Measurements from ENCODE around the gene TLX1.

TLX1 gene

DNA sequence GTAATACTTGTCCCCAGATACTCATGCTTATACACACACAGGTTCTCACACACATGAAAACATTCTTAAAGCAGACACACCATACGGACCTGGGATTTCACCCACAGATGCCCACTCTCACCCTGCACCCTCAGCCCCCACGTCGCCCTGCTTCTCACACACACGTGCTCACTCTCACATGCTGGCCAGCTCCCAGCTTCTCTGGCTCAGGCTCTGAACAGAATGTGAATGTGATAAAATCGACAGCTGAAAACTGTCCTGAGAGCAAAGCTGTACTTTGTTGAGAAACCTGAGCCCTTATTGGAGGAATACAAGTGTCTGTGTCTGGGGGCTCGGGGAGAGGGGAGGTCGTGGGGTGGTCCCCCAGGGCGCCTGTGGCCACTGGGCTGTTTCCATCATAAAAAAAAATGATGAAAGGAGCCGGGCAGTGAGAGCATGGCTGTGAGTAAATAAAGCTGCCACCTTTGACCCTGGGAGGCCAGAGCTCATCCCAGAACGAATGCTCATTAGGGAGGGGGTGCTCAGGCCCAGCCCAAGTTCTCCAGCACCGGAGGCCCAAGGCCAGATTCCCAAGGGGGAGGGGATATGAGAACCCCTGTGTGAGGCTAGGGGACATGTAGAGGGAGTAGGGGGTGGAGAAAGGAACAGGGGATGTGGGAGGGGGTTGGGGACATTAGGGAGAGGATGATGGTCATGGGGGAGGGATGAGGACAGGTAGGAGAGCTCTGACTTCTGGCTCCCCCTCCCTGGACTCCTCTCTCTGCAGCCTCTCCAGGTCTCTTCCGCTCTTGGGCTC, 18.1 kb upstream of the TLX1 start:
- no peak for DNase-seq (ENCODE audit: low spot score)

DNA sequence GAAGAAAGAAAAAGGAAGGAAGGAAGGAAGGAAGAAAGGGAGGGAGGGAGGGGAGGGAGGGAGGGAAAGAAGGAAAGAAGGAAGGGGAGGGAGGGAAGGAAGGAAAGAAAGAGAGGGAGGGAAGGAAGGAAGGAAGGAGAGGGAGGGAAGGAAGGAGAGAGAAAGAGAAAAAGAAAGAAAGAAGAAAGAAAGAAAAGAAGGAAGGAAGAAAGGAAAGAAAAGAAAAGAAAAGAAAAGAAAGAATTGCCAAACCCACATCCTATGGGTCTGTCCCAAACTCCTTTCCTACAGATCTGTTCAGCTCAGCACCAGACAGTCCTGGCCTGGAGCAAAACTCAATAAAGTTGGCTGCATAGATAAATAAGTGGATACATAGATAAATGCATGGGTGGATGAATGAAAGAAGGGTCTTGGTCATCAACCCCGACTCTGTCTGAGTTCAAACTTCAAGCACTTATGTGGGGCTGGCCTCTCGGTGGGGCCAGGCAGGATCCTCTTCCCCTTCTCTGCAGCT, 17.2 kb upstream of the TLX1 start:
- no peak for DNase-seq (ENCODE audit: low spot score)

DNA sequence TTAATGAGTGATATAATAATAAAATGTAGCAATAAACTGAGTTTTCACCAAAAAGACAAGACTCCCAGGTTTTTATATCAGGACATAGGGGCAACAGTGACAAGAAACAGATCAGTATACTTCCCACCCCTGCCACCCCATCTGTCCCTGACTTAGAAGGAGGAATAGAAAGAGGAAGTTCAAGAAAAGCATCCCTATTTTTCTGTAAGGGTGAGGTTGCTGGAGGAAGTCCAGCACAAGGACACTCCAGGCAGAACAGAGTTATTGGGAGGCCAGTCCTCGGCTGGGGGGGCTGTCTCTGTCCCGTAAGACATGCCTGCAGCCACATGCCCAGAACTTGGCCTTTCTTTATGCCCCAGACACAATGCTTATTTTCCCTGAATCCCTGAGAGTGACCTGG, 16.5 kb upstream of the TLX1 start:
- DNase-seq (ENCODE audit: low spot score) = no peak

DNA sequence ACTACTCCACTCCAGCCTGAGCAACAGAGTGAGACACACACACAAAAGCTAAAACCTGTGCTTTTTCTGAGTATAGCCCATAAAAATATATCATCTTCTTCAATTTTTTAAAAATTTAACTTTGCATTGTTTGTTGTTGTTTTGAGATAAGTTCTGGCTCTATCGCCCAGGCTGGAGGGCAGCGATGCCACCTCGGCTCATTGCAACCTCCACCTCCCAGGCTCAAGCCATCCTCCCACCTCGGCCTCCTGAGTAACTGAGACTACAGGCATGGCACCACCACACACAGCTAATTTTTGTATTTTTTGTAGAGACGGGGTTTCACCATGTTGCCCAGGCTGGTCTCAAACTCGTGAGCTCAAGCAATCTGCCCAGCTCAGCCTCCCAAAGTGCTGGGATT, 14.3 kb upstream of the TLX1 start:
- no peak for DNase-seq (ENCODE audit: low spot score)

DNA sequence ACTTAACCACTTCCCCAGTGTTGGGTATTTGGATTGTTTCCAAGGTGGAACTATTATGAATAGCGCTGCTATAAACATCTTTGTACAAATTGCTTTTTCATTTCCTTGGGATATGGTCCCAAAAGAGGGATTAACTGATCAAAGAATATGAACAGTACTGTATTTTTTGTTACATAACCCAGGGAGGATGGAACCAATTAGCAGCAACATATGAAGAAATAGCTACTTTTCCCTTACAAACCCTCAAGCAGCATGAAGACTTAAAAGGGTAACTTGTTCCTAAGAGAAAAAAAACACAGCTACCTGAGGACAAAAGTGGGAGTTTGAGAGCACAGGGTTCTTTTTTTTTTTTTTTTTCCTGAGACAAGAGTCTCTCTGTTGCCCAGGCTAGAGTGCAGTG, 13.1 kb upstream of the TLX1 start:
- no peak for DNase-seq (ENCODE audit: low spot score)

DNA sequence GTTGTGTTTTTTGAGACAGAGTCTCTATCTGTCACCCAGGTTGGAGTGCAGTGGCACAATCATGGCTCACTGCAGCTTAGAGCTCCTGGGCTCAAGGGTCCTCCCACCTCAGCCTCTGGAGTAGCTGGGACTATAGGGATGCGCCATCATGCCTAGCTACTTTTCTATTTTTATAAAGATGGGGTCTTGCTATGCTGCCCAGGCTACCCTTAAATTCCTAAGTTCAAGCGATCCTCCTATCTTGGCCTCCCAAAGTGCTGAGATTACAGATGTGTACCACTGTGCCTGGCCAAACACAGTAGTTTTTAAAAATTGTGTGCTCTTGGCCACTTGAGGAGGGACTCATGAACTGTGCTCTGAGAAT, 10.6 kb upstream of the TLX1 start:
- DNase-seq (ENCODE audit: low spot score) = no peak

DNA sequence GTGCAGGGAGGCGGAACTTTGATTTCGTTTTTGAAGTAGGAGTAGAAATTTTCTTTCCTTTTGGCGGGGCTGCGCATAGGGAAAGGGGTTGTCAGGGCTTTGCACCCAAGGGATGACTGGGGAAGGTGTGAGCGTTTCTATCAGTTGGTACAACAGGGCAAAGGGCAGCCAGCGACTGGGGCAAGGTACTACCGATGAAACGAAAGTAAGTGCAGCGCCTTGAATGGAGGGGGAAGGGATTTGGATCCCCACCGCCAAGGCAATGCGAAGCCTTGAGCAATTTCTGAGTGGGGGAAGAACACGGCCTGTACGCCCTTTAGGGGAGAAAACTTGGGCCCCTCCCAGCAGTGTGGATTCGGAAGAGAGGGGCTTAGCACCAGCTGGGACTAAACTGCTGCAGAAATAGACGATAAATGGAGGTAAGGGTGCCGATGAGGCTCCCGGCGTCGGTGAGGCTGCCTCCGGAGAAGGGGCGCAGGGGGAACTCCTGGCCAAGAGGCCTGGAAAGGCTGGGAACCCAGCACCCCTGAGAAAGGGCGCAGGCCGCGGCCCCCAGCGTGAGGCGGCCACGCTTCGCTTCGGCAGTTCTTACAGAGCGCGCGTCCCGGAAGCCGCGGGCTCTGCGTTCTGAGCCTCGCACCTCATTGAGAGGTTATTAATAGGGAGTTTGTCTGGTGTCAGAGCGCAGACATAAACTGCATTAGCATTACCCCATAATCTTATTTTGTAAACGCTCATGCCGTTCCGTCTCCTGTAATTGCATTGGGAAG, 10.0 kb upstream of the TLX1 start:
- no peak for DNase-seq (ENCODE audit: low spot score)

DNA sequence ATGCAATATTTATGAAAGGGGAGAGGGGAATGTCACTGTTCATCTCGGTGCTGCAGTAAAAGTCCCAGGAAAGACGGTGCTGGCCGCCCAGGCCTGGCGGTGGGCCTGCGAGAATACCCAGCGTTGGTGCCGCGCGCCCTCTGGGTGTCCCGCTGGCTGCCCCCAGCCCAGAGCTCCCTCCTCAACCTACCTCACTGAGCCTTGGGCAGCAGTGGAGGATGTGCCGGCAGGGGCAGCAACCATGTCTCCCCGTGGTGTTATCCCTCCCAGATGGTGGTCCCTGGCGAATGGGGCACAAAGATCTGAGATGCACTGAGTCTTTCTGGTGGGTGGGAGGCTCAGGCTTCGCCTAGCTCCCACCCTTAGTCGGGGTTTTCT, 9.5 kb upstream of the TLX1 start:
- DNase-seq (ENCODE audit: low spot score) = no peak

DNA sequence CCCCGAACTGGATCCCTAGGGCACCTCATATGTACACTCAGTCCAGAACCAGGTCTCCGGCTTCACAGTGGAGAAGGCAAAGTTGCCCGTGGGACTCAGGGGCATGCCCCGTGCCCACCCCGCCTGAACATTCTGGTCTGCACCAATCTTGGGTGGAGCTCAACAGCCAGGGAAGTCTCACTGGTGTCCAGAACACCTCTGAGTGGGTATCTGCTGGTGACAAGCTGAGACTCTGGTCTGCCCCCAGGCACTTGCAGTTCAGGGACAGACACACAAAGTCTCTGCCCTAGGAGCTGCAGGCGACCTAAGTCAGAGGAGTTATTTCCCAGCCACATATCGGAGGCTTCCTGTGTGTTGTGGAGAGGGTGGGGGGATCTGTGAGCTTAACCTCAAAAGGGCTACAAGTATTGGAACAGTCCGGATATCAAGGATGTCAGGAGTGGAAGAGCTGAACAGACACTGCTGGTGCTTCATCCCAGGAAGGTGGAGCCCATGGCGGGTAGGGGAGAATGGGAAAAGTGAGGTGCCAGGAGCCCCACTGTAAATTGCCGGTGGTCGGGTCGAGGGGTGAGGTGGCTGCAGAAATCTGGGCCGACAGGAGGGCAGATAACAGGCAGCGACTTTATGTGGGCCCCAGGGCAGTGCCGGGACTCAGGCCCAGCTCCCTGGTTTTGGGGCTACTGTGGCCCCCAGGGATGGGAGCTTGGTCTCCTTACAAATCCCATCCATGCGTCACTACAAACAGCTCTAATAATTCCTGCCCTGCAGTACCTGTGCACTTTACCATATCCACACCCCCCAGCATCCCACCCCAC, 8.6 kb upstream of the TLX1 start:
- DNase-seq (ENCODE audit: low spot score) = no peak

DNA sequence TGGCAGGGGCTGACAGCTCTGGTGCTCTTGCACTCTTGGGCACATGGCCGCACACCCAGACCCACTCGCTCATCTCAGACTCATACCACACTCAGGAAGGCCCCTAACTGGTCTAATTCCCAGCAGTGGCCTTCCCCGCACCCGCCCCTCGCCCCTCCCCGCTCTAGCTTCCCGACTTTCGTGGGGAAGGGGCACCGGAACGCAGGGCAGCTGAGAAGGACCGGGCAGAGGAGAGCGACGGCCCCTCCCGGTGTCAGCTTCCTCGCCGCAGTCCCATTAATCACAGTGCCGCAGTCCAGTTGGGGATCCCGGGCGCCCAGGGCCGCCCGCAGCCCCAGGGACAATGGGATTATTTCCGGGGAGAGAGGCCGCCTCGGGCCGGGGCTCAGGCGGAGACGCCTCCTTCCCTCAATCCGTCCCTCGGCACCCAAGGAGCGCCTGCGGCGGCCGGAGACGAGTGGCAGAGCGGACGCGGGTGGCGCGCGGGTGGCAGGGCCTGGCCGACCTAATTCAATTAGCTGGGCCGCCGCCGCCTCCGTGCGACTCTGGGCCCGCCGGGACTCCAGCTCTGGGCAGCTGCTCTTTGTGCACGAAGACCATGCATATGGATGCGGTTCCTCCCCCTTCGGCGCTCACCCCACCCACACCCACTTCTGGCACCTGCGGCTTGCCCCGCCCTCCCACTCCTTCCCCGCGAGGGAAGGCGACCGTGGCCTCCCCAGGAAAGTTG, 7.8 kb upstream of the TLX1 start:
- no peak for DNase-seq (ENCODE audit: low spot score)

DNA sequence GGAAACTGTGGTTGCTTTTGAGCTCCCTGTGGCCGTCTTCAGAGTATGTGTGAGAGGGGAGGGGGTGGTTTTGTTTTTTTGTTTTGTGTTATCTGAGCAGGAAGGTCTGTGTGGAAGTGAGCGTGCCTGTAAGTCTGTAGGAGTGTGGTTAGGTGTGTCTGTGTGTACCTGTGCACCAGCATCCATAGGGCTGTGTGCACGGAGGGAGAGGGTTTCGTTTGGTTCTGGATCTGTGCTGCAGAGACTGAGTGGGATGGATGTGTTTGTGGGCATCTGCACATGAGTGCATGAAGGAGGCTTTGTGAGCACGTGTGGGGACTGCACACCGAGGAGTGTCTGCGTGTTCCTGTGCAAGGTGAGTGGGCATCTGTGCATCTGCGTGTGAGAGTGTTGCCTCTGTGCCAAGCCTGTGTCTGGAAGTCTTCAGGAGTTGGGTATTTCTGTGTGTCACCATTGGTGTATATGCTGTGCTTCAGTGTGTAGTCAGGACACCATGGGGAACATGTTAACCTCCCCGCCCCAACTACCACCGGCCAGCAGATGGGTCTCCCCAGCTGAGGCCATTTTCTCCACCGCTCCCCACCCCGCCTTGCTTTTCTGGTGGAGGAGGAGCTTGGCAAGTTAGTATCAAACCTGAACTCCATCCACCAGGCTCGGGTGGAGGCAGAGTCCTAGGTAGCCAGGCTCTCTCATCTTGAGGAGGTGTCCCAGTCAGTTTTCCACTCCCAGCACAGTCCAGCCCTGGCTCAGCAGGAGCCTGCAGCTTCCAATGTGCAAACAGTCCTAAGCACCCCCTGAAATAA, 7.1 kb upstream of the TLX1 start:
- no peak for DNase-seq (ENCODE audit: low spot score)

DNA sequence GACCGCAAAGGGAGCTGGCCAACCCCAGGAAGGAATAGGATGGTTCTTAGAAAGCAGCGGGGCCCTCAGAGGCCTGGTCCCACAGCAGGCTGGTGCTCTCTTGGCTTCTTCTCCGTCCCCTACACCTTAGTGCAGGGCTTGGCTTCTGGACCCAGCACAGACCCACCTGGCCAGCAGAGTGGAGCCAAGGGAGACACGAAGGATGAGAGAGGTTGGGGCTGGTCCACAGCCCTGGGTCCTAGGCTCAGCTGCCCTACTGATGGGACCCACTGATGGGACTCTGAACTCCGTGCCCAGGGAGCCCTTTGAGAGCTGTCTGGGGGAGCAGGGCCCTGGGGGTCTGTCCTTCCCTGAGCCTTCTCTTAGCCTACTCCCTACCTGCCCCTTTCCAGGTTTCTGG, 6.2 kb upstream of the TLX1 start:
- DNase-seq (ENCODE audit: low spot score) = no peak

DNA sequence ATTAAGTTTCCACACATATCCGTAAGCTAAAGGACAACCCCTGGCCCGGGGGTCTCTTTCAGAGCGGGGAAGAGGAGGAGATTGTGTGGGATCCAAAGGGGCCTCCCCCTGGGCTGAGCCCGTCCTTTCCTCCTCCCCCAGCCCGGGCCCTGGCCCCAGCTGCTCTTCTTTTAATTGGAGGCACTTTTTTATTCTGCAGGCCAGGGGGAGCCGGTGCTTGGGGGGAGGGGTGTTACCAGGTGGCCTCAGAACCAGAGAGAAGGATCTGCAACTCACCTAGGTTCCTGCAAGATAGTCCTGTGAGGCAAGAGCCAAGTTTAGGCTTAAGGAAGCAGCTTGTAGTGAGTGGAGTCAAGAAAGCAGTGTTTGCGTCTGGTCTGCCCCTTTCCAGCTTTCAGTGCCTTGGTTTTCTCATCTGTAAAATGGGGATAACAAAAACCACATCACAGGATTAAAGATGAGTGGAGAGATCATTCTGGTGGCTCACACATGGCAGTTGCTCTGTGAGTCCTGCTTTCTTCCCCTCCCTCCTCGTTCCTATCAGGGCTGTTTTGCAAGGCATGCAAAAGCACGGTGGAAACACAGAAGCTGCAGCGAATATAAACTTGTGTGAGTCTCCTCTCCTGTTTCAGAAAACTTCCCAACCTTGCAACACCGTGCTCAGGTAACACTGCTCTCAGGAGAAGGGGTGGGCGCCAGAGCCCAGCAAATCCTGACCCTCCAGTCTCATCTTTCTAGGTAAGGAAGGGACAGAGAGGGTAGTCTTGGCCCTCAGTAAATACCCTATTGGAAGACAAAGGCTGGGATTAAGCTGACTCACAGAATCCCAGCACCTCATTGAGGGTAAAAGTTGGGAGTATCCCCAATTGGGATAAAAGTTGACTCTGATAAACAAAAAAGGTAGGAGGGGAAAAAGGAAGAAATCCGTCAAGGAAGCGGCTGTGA, 4.1 kb upstream of the TLX1 start:
- no peak for DNase-seq (ENCODE audit: low spot score)

DNA sequence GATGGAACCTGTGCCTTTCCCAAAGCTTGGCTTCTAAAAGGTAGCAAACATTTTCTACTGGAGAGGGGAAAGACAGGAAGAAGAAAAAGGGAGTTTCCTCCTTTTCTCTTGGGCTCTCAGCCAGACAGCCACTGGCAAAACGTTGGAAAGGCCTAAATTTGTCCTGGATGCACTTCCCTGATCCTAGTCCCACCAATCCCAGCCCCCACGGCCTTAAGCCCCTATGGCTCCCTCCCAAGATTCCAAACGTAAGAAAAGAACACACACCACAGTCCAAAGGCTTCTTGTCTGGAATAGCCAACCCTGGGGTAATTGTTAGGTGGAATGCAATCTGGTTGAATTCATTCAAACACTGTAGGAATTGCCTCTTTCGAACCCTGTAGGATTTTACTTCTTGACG, 959 bp upstream of the TLX1 start:
- DNase-seq (ENCODE audit: low spot score) = no peak

DNA sequence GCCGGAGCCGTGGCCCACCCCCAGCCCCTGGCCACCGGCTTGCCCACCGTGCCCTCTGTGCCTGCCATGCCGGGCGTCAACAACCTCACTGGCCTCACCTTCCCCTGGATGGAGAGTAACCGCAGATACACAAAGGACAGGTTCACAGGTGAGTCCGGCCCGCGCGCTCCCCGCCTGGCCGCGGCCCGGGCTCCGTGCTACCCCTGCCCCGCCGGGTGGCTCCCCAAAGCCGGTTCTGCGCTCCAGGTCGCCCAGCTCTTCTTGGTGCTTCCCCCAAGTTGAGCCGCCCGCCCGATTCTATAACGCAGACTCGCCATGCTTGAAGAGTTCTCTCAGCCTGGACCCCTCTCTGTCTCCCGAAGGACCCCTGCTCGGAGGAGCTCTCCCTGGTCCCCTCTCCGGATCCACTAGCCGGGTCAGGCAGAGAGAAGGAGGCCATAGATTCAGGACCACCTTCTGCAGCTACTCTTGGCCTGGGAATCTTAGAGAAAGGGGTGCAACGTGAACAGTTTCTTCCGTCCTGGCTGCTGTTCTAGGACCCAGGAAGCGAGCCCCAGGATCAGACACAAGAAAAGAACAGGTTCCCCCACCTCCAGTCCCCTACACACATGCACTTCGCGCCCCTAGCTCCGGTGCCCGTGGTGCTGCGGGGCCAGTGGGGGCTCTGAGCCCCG, 999 bp downstream of the TLX1 start:
- no peak for DNase-seq (ENCODE audit: low spot score)

DNA sequence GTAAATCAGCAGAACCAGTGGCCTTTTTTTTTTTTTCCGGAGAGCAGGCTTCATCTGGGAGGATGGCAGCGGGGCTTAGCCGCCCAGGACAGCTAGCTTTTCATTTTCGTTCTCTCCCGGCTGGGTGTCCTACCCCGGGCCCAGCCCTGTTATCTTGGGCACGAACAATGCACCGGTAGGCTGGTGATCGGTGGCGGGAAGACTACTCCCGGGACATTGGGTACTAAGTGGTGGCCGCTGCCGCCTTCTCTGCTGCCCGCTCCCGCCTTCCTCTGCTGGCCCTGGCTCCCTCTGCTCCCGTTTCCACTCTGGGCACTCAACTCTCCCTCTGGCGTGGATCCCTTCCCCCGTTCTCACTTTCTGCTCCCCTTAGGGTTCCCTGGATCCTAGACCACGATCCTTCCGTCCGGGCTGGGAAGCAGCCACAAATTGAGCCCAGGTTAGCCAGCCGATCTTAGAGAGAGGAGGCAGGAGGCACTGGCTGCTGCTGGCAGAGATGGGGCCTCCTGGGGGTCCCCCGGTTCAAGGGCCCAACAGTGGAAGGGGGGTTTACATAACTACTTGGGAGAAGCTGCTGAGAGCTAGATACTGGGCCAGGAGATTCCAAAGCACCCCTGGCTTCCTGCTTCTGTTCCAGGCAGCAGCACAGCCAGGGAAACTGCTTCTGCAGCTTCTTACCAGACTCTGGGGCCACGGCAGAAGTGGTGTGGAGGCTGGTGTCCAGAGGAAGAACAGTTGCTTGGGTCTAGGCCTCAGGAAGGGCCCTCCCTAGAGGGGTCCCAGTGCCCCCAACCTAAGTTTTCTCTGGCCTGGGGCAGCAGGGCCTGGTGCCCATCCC, 1.8 kb downstream of the TLX1 start:
- no peak for DNase-seq (ENCODE audit: low spot score)

DNA sequence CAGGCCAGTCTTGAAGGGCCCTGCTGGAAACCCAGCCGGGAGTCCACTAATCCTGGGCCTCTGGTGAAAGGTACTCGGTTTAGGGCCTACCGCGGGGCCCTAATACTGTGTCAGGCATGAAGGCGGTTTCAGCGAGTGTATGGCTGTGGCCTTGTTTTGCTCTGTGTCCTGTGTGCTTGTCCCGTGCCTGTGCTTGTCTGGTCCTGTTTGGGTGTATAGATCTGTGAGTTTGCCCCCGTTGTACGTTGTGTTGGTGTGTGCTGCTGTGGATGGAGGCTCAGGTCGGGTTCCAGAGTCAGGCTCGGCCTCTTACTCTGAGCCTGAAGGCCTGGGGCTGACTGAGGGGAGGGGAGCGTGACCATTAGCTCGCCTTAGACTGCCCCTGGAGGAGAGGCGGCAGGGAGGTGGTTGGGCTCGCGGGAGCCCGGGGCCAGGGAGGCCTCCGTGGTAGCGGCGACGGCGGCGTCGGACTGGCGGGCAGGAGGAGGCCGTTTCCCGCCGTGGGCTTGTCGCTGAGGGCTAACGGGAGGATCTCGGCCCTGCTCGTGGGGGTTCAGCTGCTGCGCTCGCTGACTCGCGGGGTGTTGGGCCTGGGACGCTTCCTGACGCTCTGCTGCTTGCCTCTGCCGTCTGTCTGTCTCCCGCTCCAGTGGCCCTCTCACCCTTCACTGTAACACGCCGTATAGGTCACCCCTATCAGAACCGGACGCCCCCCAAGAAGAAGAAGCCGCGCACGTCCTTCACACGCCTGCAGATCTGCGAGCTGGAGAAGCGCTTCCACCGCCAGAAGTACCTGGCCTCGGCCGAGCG, 2.6 kb downstream of the TLX1 start:
- no peak for DNase-seq (ENCODE audit: low spot score)
